SK-N-SH (cell line): ENCODE data around the gene SCFD1. TPM values are rescaled to one million over a fixed set of nuclear protein-coding genes. Genes with fewer than 3 reads are reported as not detected.

ENCODE experiments used
- CTCF ChIA-PET: fragments of 300-600, 350-600 bp; formaldehyde crosslinking; extraction: SDS; loops from one replicate; lab custom pipeline; 2021; lab: Yijun Ruan, JAX
- POLR2A ChIA-PET: fragments of 350-600 bp; sonication (Branson Sonifier 250); formaldehyde crosslinking; extraction: SDS; loops from one replicate; lab custom pipeline; 2020; ENCODE audit warnings: antibody characterized with exemption, inconsistent platforms; lab: Yijun Ruan, JAX
- DNase-seq: peaks from one replicate; pipeline ENCODE4 v3.0.0; 2012
- H2AFZ ChIP-seq: fragments of 200-600 bp; sonication (generic); 2 replicates; pipeline ENCODE4 v1.8.1; 2016; ENCODE audit warnings: antibody characterized with exemption, mild to moderate bottlenecking, low read depth
- H3F3A ChIP-seq: fragments of 200-600 bp; sonication (generic); replicated peaks from 2 replicates; pipeline ENCODE3; 2016; ENCODE audit warnings: antibody characterized with exemption, mild to moderate bottlenecking; ENCODE audit not compliant: insufficient read depth
- H3K27ac ChIP-seq, 2 experiments: fragments of 200-500 bp in 1 of 2; fragments of 200-600 bp in 1 of 2; sonication (Bioruptor generic) in 1 of 2; sonication (generic), shearing (Covaris generic) in 1 of 2; 2 replicates each; pipeline versions ENCODE4 v1.5.1 to v1.6.1; 2014 to 2016; ENCODE audit warnings: low read depth in 2 of 2, inconsistent platforms in 1 of 2, low read length in 1 of 2, mild to moderate bottlenecking in 1 of 2, mixed read lengths in 1 of 2
- H3K27me3 ChIP-seq: fragments of 200-600 bp; sonication (generic), shearing (Covaris generic); 2 replicates; pipeline ENCODE4 v1.6.1; 2016; ENCODE audit warnings: mixed run types; ENCODE audit not compliant: insufficient read depth
- H3K36me3 ChIP-seq, 2 experiments: fragments of 200-500 bp in 1 of 2; fragments of 200-600 bp in 1 of 2; sonication (Bioruptor generic) in 1 of 2; sonication (generic) in 1 of 2; replicated peaks in 1 of 2; 2 replicates each; pipeline versions ENCODE3 to v1.5.1; 2014 to 2016; ENCODE audit warnings: low read length in 1 of 2, mild to moderate bottlenecking in 1 of 2; ENCODE audit not compliant: insufficient read depth in 2 of 2, control insufficient read depth in 1 of 2
- H3K4me1 ChIP-seq, 2 experiments: fragments of 200-500 bp in 1 of 2; fragments of 200-600 bp in 1 of 2; sonication (Bioruptor generic) in 1 of 2; sonication (generic), shearing (Covaris generic) in 1 of 2; 2 replicates each; pipeline versions ENCODE4 v1.5.1 to v1.6.1; 2014 to 2016; ENCODE audit warnings: low read depth in 1 of 2, low read length in 1 of 2, mixed run types in 1 of 2; ENCODE audit not compliant: insufficient read depth in 2 of 2, control insufficient read depth in 1 of 2
- H3K4me2 ChIP-seq: fragments of 200-600 bp; sonication (generic), shearing (Covaris generic); 2 replicates; pipeline ENCODE4 v1.6.1; 2017; ENCODE audit warnings: mixed run types
- H3K4me3 ChIP-seq, 2 experiments: fragments of 200-500 bp in 1 of 2; fragments of 200-600 bp in 1 of 2; sonication (Bioruptor generic) in 1 of 2; sonication (generic), shearing (Covaris generic) in 1 of 2; 2 replicates each; pipeline versions ENCODE4 v1.5.1 to v1.8.1; 2014 to 2016; ENCODE audit warnings: low read depth in 2 of 2, inconsistent platforms in 1 of 2, low read length in 1 of 2, mild to moderate bottlenecking in 1 of 2, mixed read lengths in 1 of 2, moderate library complexity in 1 of 2
- H3K79me2 ChIP-seq: fragments of 200-600 bp; sonication (generic); 2 replicates; pipeline ENCODE4 v1.8.1; 2017; ENCODE audit warnings: mild to moderate bottlenecking; ENCODE audit not compliant: insufficient read depth
- H3K9ac ChIP-seq: fragments of 200-600 bp; sonication (generic); 2 replicates; pipeline ENCODE4 v1.6.1; 2017; ENCODE audit warnings: mixed run types
- H3K9me2 ChIP-seq: fragments of 200-600 bp; sonication (generic); 2 replicates; pipeline ENCODE4 v1.6.1; 2017; ENCODE audit warnings: mixed run types
- H3K9me3 ChIP-seq: fragments of 200-600 bp; sonication (generic); 2 replicates; pipeline ENCODE4 v1.6.1; 2017; ENCODE audit warnings: mixed run types, mild to moderate bottlenecking, moderate library complexity
- H4K20me1 ChIP-seq: fragments of 200-600 bp; sonication (generic); 2 replicates; pipeline ENCODE4 v1.6.1; 2017; ENCODE audit warnings: mild to moderate bottlenecking, mixed run types; ENCODE audit not compliant: insufficient read depth
- ELF1 ChIP-seq: IDR thresholded peaks from 2 replicates; pipeline ENCODE4 v1.4.0; 2012
- EP300 ChIP-seq, 2 experiments: IDR thresholded peaks; 2 replicates each; pipeline versions ENCODE4 v1.4.0 to v1.6.1; 2012; ENCODE audit warnings: borderline replicate concordance in 1 of 2, low read depth in 1 of 2, low read length in 1 of 2
- FOSL2 ChIP-seq: IDR thresholded peaks from 2 replicates; pipeline ENCODE4 v1.4.0; 2012; ENCODE audit warnings: low read depth, mild to moderate bottlenecking, moderate library complexity, borderline replicate concordance
- FOXJ3 ChIP-seq: sonication (generic); formaldehyde crosslinking; IDR thresholded peaks from 2 replicates; pipeline ENCODE4 v1.5.1; 2020; ENCODE audit warnings: mild to moderate bottlenecking, missing genetic modification reagents
- FOXM1 ChIP-seq: IDR thresholded peaks from 2 replicates; pipeline ENCODE4 v1.4.0; 2012; ENCODE audit warnings: low read depth, mild to moderate bottlenecking
- GABPA ChIP-seq: IDR thresholded peaks from 2 replicates; pipeline ENCODE4 v1.4.0; 2012; ENCODE audit warnings: low read depth, mild to moderate bottlenecking
- IRF3 ChIP-seq: fragments of 150-350 bp; IDR thresholded peaks from 2 replicates; pipeline ENCODE4 v1.6.1; 2016; ENCODE audit warnings: mild to moderate bottlenecking, low read depth, low read length
- JUND ChIP-seq: IDR thresholded peaks from 2 replicates; pipeline ENCODE4 v1.4.0; 2012
- MAX ChIP-seq: IDR thresholded peaks from 2 replicates; pipeline ENCODE4 v1.4.0; 2012; ENCODE audit warnings: low read depth
- MEF2A ChIP-seq: IDR thresholded peaks from 2 replicates; pipeline ENCODE4 v1.4.0; 2012; ENCODE audit warnings: low read depth, borderline replicate concordance
- MXI1 ChIP-seq: IDR thresholded peaks from 2 replicates; pipeline ENCODE4 v1.6.1; 2012; ENCODE audit warnings: mild to moderate bottlenecking, low read depth, low read length, improper control_type of control experiment
- NFIC ChIP-seq: IDR thresholded peaks from 2 replicates; pipeline ENCODE4 v1.4.0; 2012; ENCODE audit warnings: borderline replicate concordance
- NRF1 ChIP-seq: IDR thresholded peaks from 2 replicates; pipeline ENCODE4 v1.6.1; 2012; ENCODE audit warnings: low read depth, mild to moderate bottlenecking, low read length
- PBX3 ChIP-seq: IDR thresholded peaks from 2 replicates; pipeline ENCODE4; 2012
- POLR2AphosphoS5 ChIP-seq: IDR thresholded peaks from 2 replicates; pipeline ENCODE4 v1.6.1; 2012; ENCODE audit warnings: low read depth, low read length
- RAD21 ChIP-seq: IDR thresholded peaks from 2 replicates; pipeline ENCODE4 v1.6.1; 2012; ENCODE audit warnings: mild to moderate bottlenecking, low read length
- RCOR1 ChIP-seq: fragments of 150-350 bp; IDR thresholded peaks from 2 replicates; pipeline ENCODE4 v1.6.1; 2017; ENCODE audit warnings: antibody characterized with exemption, low read length
- RFX5 ChIP-seq: IDR thresholded peaks from 2 replicates; pipeline ENCODE4 v1.6.1; 2012; ENCODE audit warnings: mild to moderate bottlenecking, improper control_type of control experiment, low read length
- RXRA ChIP-seq: IDR thresholded peaks from 2 replicates; pipeline ENCODE4 v1.4.0; 2012; ENCODE audit warnings: low read depth, mild to moderate bottlenecking, borderline replicate concordance
- SIN3A ChIP-seq: IDR thresholded peaks from 2 replicates; pipeline ENCODE4 v1.6.1; 2012; ENCODE audit warnings: low read depth, mild to moderate bottlenecking, low read length, moderate library complexity, borderline replicate concordance
- SMC3 ChIP-seq: IDR thresholded peaks from 2 replicates; pipeline ENCODE4 v1.6.1; 2012; ENCODE audit warnings: low read depth, low read length, improper control_type of control experiment
- TAF1 ChIP-seq: IDR thresholded peaks from 2 replicates; pipeline ENCODE4 v1.6.1; 2012; ENCODE audit warnings: low read depth, mild to moderate bottlenecking, low read length, moderate library complexity, borderline replicate concordance
- TCF12 ChIP-seq: IDR thresholded peaks from 2 replicates; pipeline ENCODE4 v1.4.0; 2012
- TEAD4 ChIP-seq: IDR thresholded peaks from 2 replicates; pipeline ENCODE4 v1.4.0; 2012; ENCODE audit warnings: mild to moderate bottlenecking, borderline replicate concordance; ENCODE audit not compliant: insufficient read depth
- USF1 ChIP-seq: IDR thresholded peaks from 2 replicates; pipeline ENCODE4 v1.4.0; 2012; ENCODE audit warnings: low read depth, borderline replicate concordance
- YY1 ChIP-seq: IDR thresholded peaks from 2 replicates; pipeline ENCODE4 v1.4.0; 2012; ENCODE audit warnings: low read depth, mild to moderate bottlenecking
- polyA plus RNA-seq, 3 experiments: library from polyadenylated mRNA; depleted of rRNA; stranded (reverse); fragments of >200 nt; gene quantifications; 2 replicates each; pipeline ENCODE4 v1.2.3, GENCODE V29; 2012

The SCFD1 gene
- polyA plus RNA-seq, 1 of the 3 experiments (the other 2 are of a cell fraction) = 31.4 TPM

- Histone ChIP-seq H3K4me2 (no peak overlapping the region), H3K27ac (no peak overlapping the region), H3K27me3 (no peaks in the 10 kb centered on the region), H3K9ac (no peak overlapping the region), H3K4me1 (no peaks in the 10 kb centered on the region; a peak in 3 of 4 replicates), H3F3A (no peaks in the 10 kb centered on the region), H4K20me1 (peaks cover 21% of the 10 kb centered on the region; the same call in 1 of the 2 replicates), H2AFZ (no peak overlapping the region), H3K79me2 (peaks cover 98% of the 10 kb centered on the region), H3K9me2 (no peaks in the 10 kb centered on the region), H3K9me3 (peaks cover 4% of the 10 kb centered on the region; the same call in 1 of the 2 replicates), H3K4me3 (no peak overlapping the region), H3K36me3 (peaks cover 20 to 26% of the 10 kb centered on the region in 2 experiments)
- ChIA-PET POLR2A (no interaction called here), CTCF (no interaction called here)
- DNase-seq = no peak
- TF ChIP-seq FOXM1 (no peak), IRF3 (no peak), PBX3 (no peak), MEF2A (no peak), RAD21 (no peak), GABPA (no peak), MAX (no peak), TCF12 (no peak), SIN3A (no peak), JUND (no peak), POLR2AphosphoS5 (no peak), SMC3 (no peak), YY1 (no peak), TEAD4 (no peak), EP300 (IDR thresholded peaks at IDR 0.05; ENCODE audit: borderline replicate concordance in 1 of 2, low read depth in 1 of 2, low read length in 1 of 2) (no peak), NFIC (no peak), TAF1 (no peak), NRF1 (no peak)
These were observed 38.0 kb upstream of the SCFD1 start for GRCh38 chr14:30584058-30584630.

GRCh38 chr14:30585204-30585603 is 36.9 kb upstream of the SCFD1 start:
- DNase-seq = no peak
- peaks cover 96% of the 10 kb centered on the region for H3K79me2 ChIP-seq
- no peak overlapping the region for H3K4me2 ChIP-seq
- H3K4me3 ChIP-seq = no peak overlapping the region
- H3K9me2 ChIP-seq = no peaks in the 10 kb centered on the region
- H3K4me1 ChIP-seq = no peaks in the 10 kb centered on the region; a peak in 3 of 4 replicates
- POLR2A ChIA-PET = no interaction called here
- H4K20me1 ChIP-seq = peaks cover 11% of the 10 kb centered on the region; the same call in 1 of the 2 replicates
- peaks cover 4% of the 10 kb centered on the region; the same call in 1 of the 2 replicates for H3K9me3 ChIP-seq
- no peaks in the 10 kb centered on the region for H3F3A ChIP-seq
- H3K27ac ChIP-seq = no peak overlapping the region
- no peaks in the 10 kb centered on the region for H3K27me3 ChIP-seq
- peaks cover 29 to 36% of the 10 kb centered on the region in 2 experiments for H3K36me3 ChIP-seq
- CTCF ChIA-PET = no interaction called here
- H3K9ac ChIP-seq = no peak overlapping the region
- H2AFZ ChIP-seq = no peak overlapping the region
- TF ChIP-seq USF1 (no peak), FOXM1 (no peak), RXRA (no peak), FOSL2 (no peak), PBX3 (no peak), RCOR1 (no peak), TEAD4 (no peak), NFIC (no peak), ELF1 (no peak), NRF1 (no peak), RAD21 (no peak), MAX (no peak), FOXJ3 (no peak), RFX5 (no peak), SIN3A (no peak), MXI1 (no peak), GABPA (no peak)
